Stimulated activated CD8-positive, alpha-beta memory T cell treated with anti-CD3 and anti-CD28 coated beads, Interleukin-7, amount 100 ng/mL, for 24 hours (primary cell): ENCODE results near the gene MRPL17.

Source experiments
- DNase-seq: peaks from one replicate; pipeline ENCODE4 v3.0.0-alpha.2; 2020; ENCODE audit warnings: low read depth

MRPL17 gene

GRCh38 chr11:6632116-6633073, 50.7 kb downstream of the MRPL17 start:
- DNase-seq, result no peak

- no peak for DNase-seq
Observed at GRCh38 chr11:6631361-6631890, 51.7 kb downstream of the MRPL17 start.

- no peak for DNase-seq
Observed at GRCh38 chr11:6630632-6631291, 52.4 kb downstream of the MRPL17 start.
